DMS153 treated with DMSO at 0.1 percent for 48 hours (cell line): ENCODE measurements around the gene ATP2A2.
A peak's percentile ranks its signal among the peaks of the same experiment; 100 is the strongest.
"Not testable (repeated sequence)": the region's sequence is repeated elsewhere in the genome, so short reads cannot be mapped to it uniquely, and the experiment has no call there.

Experiments used
- DNase-seq: peaks from one replicate; lab custom pipeline; 2025; ENCODE audit not compliant: unreplicated experiment; lab: John Stamatoyannopoulos, UW

The ATP2A2 gene

GRCh38 chr12:110280779-110281548, at the start of gene ATP2A2:
TSS of gene ATP2A2 (plus strand) at chr12:110281247. CDS start at chr12:110281790, 543 bp downstream.
- peak; percentile 68 for DNase-seq

GRCh38 chr12:110233212-110233903, 47.7 kb upstream of the ATP2A2 start:
- DNase-seq, result no peak

GRCh38 chr12:110234331-110234751, 46.7 kb upstream of the ATP2A2 start:
- DNase-seq, result no peak

GRCh38 chr12:110234755-110235154, 46.3 kb upstream of the ATP2A2 start:
- DNase-seq, result peak; percentile 10

- no peak for DNase-seq
Measured at GRCh38 chr12:110235383-110235782, 45.7 kb upstream of the ATP2A2 start.

GRCh38 chr12:110243227-110243626, 37.8 kb upstream of the ATP2A2 start:
- no peak for DNase-seq

GRCh38 chr12:110244372-110244771, 36.7 kb upstream of the ATP2A2 start:
- no peak for DNase-seq

GRCh38 chr12:110244829-110245228, 36.2 kb upstream of the ATP2A2 start:
- DNase-seq, result no peak

GRCh38 chr12:110245369-110245772, 35.7 kb upstream of the ATP2A2 start:
- DNase-seq, result no peak

GRCh38 chr12:110246636-110247339, 34.3 kb upstream of the ATP2A2 start:
- DNase-seq, result no peak

- no peak for DNase-seq
Measured at GRCh38 chr12:110247340-110248095, 33.5 kb upstream of the ATP2A2 start.

- DNase-seq, result no peak
Measured at GRCh38 chr12:110248096-110248447, 33.0 kb upstream of the ATP2A2 start.

GRCh38 chr12:110249105-110249504, 31.9 kb upstream of the ATP2A2 start:
- DNase-seq, result no peak

GRCh38 chr12:110249716-110250225, 31.3 kb upstream of the ATP2A2 start:
- DNase-seq, result no peak

GRCh38 chr12:110251381-110251780, 29.7 kb upstream of the ATP2A2 start:
- DNase-seq, result no peak

- no peak for DNase-seq
Measured at GRCh38 chr12:110252716-110253115, 28.3 kb upstream of the ATP2A2 start.

- DNase-seq, result no peak
Measured at GRCh38 chr12:110253176-110253575, 27.9 kb upstream of the ATP2A2 start.

- DNase-seq, result no peak
Measured at GRCh38 chr12:110254971-110255540, 26.0 kb upstream of the ATP2A2 start.

GRCh38 chr12:110255890-110256456, 25.1 kb upstream of the ATP2A2 start:
- not testable (repeated sequence) for DNase-seq

- DNase-seq, result no peak
Measured at GRCh38 chr12:110256780-110257431, 24.1 kb upstream of the ATP2A2 start.
